ENCODE results near the gene MCC.

DNA sequence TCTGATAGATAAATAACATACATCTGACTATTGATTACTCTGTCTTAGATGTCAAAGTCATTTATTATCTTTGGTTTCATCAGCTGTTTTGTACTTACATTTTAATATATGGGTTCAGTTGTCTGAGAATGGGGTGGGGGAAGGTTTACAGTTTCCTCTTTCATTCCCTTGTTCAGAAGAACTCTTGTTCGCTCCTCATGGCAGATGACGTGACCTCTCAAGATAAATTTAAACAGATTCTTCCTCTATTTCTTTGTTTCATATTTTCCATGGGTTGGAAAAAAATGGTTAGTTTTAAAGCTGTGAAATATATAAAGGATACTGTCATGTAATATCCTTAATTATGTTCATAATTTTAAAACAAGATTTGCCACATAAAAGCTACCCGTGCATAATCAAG is 114.8 kb downstream of the MCC start:
- TF ChIP-seq RCOR1 (IDR thresholded peaks at IDR 0.05; ENCODE audit: low read depth, low read length) (no peak), KDM1A (IDR thresholded peaks at IDR 0.05; ENCODE audit: low read depth) (no peak), EP300 (IDR thresholded peaks at IDR 0.05) (no peak), JUNB (IDR thresholded peaks at IDR 0.05) (no peak), POLR2A (IDR thresholded peaks at IDR 0.05; ENCODE audit: low read length) (no peak), RAD21 (conservative IDR thresholded peaks at IDR 0.05 in 1 of 2, IDR thresholded peaks at IDR 0.05 in 1 of 2) (no peak), SMC3 (IDR thresholded peaks at IDR 0.05) (no peak), REST (IDR thresholded peaks at IDR 0.05) (no peak), NPAS2 (CRISPR knock-in tag; IDR thresholded peaks at IDR 0.05; ENCODE audit: borderline replicate concordance) (no peak), ZSCAN20 (CRISPR knock-in tag; IDR thresholded peaks at IDR 0.05) (no peak), FOSL2 (IDR thresholded peaks at IDR 0.05) (no peak), FOSL2 (CRISPR knock-in tag; IDR thresholded peaks at IDR 0.05) (no peak), USF2 (IDR thresholded peaks at IDR 0.05) (no peak)
- TF ChIP-seq, protein P1, sequence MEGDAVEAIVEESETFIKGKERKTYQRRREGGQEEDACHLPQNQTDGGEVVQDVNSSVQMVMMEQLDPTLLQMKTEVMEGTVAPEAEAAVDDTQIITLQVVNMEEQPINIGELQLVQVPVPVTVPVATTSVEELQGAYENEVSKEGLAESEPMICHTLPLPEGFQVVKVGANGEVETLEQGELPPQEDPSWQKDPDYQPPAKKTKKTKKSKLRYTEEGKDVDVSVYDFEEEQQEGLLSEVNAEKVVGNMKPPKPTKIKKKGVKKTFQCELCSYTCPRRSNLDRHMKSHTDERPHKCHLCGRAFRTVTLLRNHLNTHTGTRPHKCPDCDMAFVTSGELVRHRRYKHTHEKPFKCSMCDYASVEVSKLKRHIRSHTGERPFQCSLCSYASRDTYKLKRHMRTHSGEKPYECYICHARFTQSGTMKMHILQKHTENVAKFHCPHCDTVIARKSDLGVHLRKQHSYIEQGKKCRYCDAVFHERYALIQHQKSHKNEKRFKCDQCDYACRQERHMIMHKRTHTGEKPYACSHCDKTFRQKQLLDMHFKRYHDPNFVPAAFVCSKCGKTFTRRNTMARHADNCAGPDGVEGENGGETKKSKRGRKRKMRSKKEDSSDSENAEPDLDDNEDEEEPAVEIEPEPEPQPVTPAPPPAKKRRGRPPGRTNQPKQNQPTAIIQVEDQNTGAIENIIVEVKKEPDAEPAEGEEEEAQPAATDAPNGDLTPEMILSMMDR (IDR thresholded peaks at IDR 0.05): no peak
- TF ChIP-seq, protein P2, sequence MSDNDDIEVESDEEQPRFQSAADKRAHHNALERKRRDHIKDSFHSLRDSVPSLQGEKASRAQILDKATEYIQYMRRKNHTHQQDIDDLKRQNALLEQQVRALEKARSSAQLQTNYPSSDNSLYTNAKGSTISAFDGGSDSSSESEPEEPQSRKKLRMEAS (IDR thresholded peaks at IDR 0.05): no peak

All from A549 (cell line).